ENCODE data around the gene ADGRV1. TPM values are rescaled to one million over a fixed set of nuclear protein-coding genes. Genes with fewer than 3 reads are reported as not detected.

The ADGRV1 gene
- polyA plus RNA-seq, 3 donors from 2014 or later: 0.43 TPM; not detected in 2

- DNase-seq: no peak
- no peaks in the 10 kb centered on the region for H3K36me3 Mint-ChIP-seq
Measured at GRCh38 chr5:90628492-90628891, 69.9 kb downstream of the ADGRV1 start.

GRCh38 chr5:90632791-90633190 is 74.2 kb downstream of the ADGRV1 start:
- Mint-ChIP-seq H3K4me3 (no peak overlapping the region), H3K36me3 (no peaks in the 10 kb centered on the region), H3K27ac (no peak overlapping the region), H3K9me3 (no peaks in the 10 kb centered on the region), H3K4me1 (no peaks in the 10 kb centered on the region), H3K27me3 (ENCODE audit: low read depth in 3 of 3) (peaks cover 0 to 4% (median 0%) of the 10 kb centered on the region in 3 donors)
- no peak for DNase-seq

More at GRCh38 chr5:90628492-90628891, 69.9 kb downstream of the ADGRV1 start:
- no peaks in the 10 kb centered on the region for H3K4me1 Mint-ChIP-seq
- no peaks in the 10 kb centered on the region for H3K9me3 Mint-ChIP-seq
- H3K27ac Mint-ChIP-seq: no peak overlapping the region
- H3K4me3 Mint-ChIP-seq: no peak overlapping the region
- H3K27me3 Mint-ChIP-seq (ENCODE audit: low read depth in 3 of 3): no peaks in the 10 kb centered on the region

GRCh38 chr5:90636948-90637347 is 78.4 kb downstream of the ADGRV1 start:
- no peak overlapping the region for H3K4me3 Mint-ChIP-seq
- no peak overlapping the region for H3K27ac Mint-ChIP-seq
- no peaks in the 10 kb centered on the region for H3K36me3 Mint-ChIP-seq
- no peaks in the 10 kb centered on the region for H3K4me1 Mint-ChIP-seq
- peaks cover 0 to 4% (median 0%) of the 10 kb centered on the region in 3 donors for H3K27me3 Mint-ChIP-seq (ENCODE audit: low read depth in 3 of 3)
- no peaks in the 10 kb centered on the region for H3K9me3 Mint-ChIP-seq
- DNase-seq: no peak

- H3K36me3 Mint-ChIP-seq: no peaks in the 10 kb centered on the region
- H3K9me3 Mint-ChIP-seq: no peaks in the 10 kb centered on the region
- H3K4me3 Mint-ChIP-seq: no peak overlapping the region
- H3K4me1 Mint-ChIP-seq: no peaks in the 10 kb centered on the region
- no peak for DNase-seq
- no peak overlapping the region for H3K27ac Mint-ChIP-seq
- peaks cover 0 to 4% (median 0%) of the 10 kb centered on the region in 3 donors for H3K27me3 Mint-ChIP-seq (ENCODE audit: low read depth in 3 of 3)
Measured at GRCh38 chr5:90637731-90638130, 79.1 kb downstream of the ADGRV1 start.

- no peak for DNase-seq
- H3K4me3 Mint-ChIP-seq: no peak overlapping the region
- H3K27me3 Mint-ChIP-seq (ENCODE audit: low read depth in 3 of 3): peaks cover 0 to 4% (median 0%) of the 10 kb centered on the region in 3 donors
- no peaks in the 10 kb centered on the region for H3K9me3 Mint-ChIP-seq
- H3K4me1 Mint-ChIP-seq: no peaks in the 10 kb centered on the region
- H3K36me3 Mint-ChIP-seq: no peaks in the 10 kb centered on the region
- H3K27ac Mint-ChIP-seq: no peak overlapping the region
Measured at GRCh38 chr5:90638878-90639277, 80.3 kb downstream of the ADGRV1 start.

GRCh38 chr5:90640484-90641059 is 82.0 kb downstream of the ADGRV1 start:
- Mint-ChIP-seq H3K4me3 (no peak overlapping the region), H3K27me3 (ENCODE audit: low read depth in 3 of 3) (peaks cover 0 to 3% (median 3%) of the 10 kb centered on the region in 3 donors), H3K9me3 (no peaks in the 10 kb centered on the region), H3K36me3 (no peaks in the 10 kb centered on the region), H3K27ac (no peak overlapping the region), H3K4me1 (no peaks in the 10 kb centered on the region)
- DNase-seq: no peak

- DNase-seq: no peak
- no peak overlapping the region for H3K4me3 Mint-ChIP-seq
- no peak overlapping the region for H3K27ac Mint-ChIP-seq
- H3K4me1 Mint-ChIP-seq: no peaks in the 10 kb centered on the region
- H3K27me3 Mint-ChIP-seq (ENCODE audit: low read depth in 3 of 3): peaks cover 0 to 3% (median 0%) of the 10 kb centered on the region in 3 donors
- no peaks in the 10 kb centered on the region for H3K36me3 Mint-ChIP-seq
- H3K9me3 Mint-ChIP-seq: no peaks in the 10 kb centered on the region
Measured at GRCh38 chr5:90641528-90641927, 82.9 kb downstream of the ADGRV1 start.

GRCh38 chr5:90642706-90643229 is 84.2 kb downstream of the ADGRV1 start:
- H3K36me3 Mint-ChIP-seq: no peaks in the 10 kb centered on the region
- no peaks in the 10 kb centered on the region for H3K4me1 Mint-ChIP-seq
- no peak overlapping the region for H3K27ac Mint-ChIP-seq
- H3K9me3 Mint-ChIP-seq: no peaks in the 10 kb centered on the region
- DNase-seq: no peak
- peaks cover 0 to 3% (median 2%) of the 10 kb centered on the region in 3 donors for H3K27me3 Mint-ChIP-seq (ENCODE audit: low read depth in 3 of 3)
- H3K4me3 Mint-ChIP-seq: no peak overlapping the region

GRCh38 chr5:90644132-90644531 is 85.5 kb downstream of the ADGRV1 start:
- Mint-ChIP-seq H3K9me3 (no peaks in the 10 kb centered on the region), H3K27ac (no peak overlapping the region), H3K27me3 (ENCODE audit: low read depth in 3 of 3) (peaks cover 0 to 3% (median 2%) of the 10 kb centered on the region in 3 donors), H3K4me3 (no peak overlapping the region), H3K4me1 (no peaks in the 10 kb centered on the region), H3K36me3 (no peaks in the 10 kb centered on the region)
- no peak for DNase-seq

GRCh38 chr5:90645024-90645610 is 86.5 kb downstream of the ADGRV1 start:
- Mint-ChIP-seq H3K36me3 (no peaks in the 10 kb centered on the region), H3K27me3 (ENCODE audit: low read depth in 3 of 3) (peaks cover 0 to 3% (median 2%) of the 10 kb centered on the region in 3 donors), H3K4me1 (no peaks in the 10 kb centered on the region)

GRCh38 chr5:90650767-90651166 is 92.2 kb downstream of the ADGRV1 start:
- no peaks in the 10 kb centered on the region for H3K36me3 Mint-ChIP-seq
- H3K27me3 Mint-ChIP-seq (ENCODE audit: low read depth in 3 of 3): peaks cover 0 to 2% (median 0%) of the 10 kb centered on the region in 3 donors
- no peak overlapping the region for H3K4me3 Mint-ChIP-seq
- peaks cover 0 to 5% (median 0%) of the 10 kb centered on the region in 6 donors for H3K9me3 Mint-ChIP-seq
- H3K27ac Mint-ChIP-seq: no peak overlapping the region
- H3K4me1 Mint-ChIP-seq: no peaks in the 10 kb centered on the region
- no peak for DNase-seq

More at GRCh38 chr5:90645024-90645610, 86.5 kb downstream of the ADGRV1 start:
- Mint-ChIP-seq H3K4me3 (no peak overlapping the region), H3K27ac (no peak overlapping the region), H3K9me3 (no peaks in the 10 kb centered on the region)
- no peak for DNase-seq

GRCh38 chr5:90654215-90654614 is 95.6 kb downstream of the ADGRV1 start:
- Mint-ChIP-seq H3K4me3 (no peak overlapping the region), H3K4me1 (no peaks in the 10 kb centered on the region), H3K27me3 (ENCODE audit: low read depth in 3 of 3) (peaks cover 0 to 1% (median 0%) of the 10 kb centered on the region in 3 donors), H3K36me3 (no peaks in the 10 kb centered on the region), H3K9me3 (peaks cover 0 to 5% (median 0%) of the 10 kb centered on the region in 6 donors), H3K27ac (no peak overlapping the region)
- no peak for DNase-seq

GRCh38 chr5:90655423-90655822 is 96.8 kb downstream of the ADGRV1 start:
- Mint-ChIP-seq H3K27me3 (ENCODE audit: low read depth in 3 of 3) (peaks cover 0 to 1% (median 0%) of the 10 kb centered on the region in 3 donors), H3K4me1 (no peaks in the 10 kb centered on the region), H3K36me3 (no peaks in the 10 kb centered on the region), H3K4me3 (no peak overlapping the region), H3K9me3 (peaks cover 0 to 5% (median 0%) of the 10 kb centered on the region in 6 donors), H3K27ac (no peak overlapping the region)
- DNase-seq: no peak

GRCh38 chr5:90657030-90657429 is 98.4 kb downstream of the ADGRV1 start:
- no peak overlapping the region for H3K27ac Mint-ChIP-seq
- H3K9me3 Mint-ChIP-seq: no peaks in the 10 kb centered on the region
- no peak for DNase-seq
- no peaks in the 10 kb centered on the region for H3K36me3 Mint-ChIP-seq
- peaks cover 0 to 1% (median 0%) of the 10 kb centered on the region in 3 donors for H3K27me3 Mint-ChIP-seq (ENCODE audit: low read depth in 3 of 3)
- no peak overlapping the region for H3K4me3 Mint-ChIP-seq
- no peaks in the 10 kb centered on the region for H3K4me1 Mint-ChIP-seq

Measured in immature natural killer cell (primary cell).